Body of pancreas (tissue), 4 donors: ENCODE results near the gene TEKTIP1.

ENCODE experiments used
- POLR2A ChIP-seq, 3 donors: fragments of 450-650 bp; IDR thresholded peaks; one replicate each; pipeline ENCODE4 v1.6.1; 2016; ENCODE audit warnings: antibody characterized with exemption in 3 of 3, mild to moderate bottlenecking in 2 of 3
- TF ChIP-seq, protein P1 (sequence below), 7 experiments: fragments of 450-650 bp in 4 of 7; fragments of 200-600 bp in 3 of 7; sonication (generic) in 3 of 7; IDR thresholded peaks; one replicate each; pipeline ENCODE4 v1.5.1; 2016 to 2019; ENCODE audit warnings: antibody characterized with exemption in 7 of 7

- TF ChIP-seq, protein P1, sequence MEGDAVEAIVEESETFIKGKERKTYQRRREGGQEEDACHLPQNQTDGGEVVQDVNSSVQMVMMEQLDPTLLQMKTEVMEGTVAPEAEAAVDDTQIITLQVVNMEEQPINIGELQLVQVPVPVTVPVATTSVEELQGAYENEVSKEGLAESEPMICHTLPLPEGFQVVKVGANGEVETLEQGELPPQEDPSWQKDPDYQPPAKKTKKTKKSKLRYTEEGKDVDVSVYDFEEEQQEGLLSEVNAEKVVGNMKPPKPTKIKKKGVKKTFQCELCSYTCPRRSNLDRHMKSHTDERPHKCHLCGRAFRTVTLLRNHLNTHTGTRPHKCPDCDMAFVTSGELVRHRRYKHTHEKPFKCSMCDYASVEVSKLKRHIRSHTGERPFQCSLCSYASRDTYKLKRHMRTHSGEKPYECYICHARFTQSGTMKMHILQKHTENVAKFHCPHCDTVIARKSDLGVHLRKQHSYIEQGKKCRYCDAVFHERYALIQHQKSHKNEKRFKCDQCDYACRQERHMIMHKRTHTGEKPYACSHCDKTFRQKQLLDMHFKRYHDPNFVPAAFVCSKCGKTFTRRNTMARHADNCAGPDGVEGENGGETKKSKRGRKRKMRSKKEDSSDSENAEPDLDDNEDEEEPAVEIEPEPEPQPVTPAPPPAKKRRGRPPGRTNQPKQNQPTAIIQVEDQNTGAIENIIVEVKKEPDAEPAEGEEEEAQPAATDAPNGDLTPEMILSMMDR (IDR thresholded peaks at IDR 0.05), result no peak
- no peak for TF ChIP-seq POLR2A (IDR thresholded peaks at IDR 0.05)
Measured at GRCh38 chr19:3591876-3592613, 53.1 kb downstream of the TEKTIP1 start.
